MM.1S (cell line): ENCODE measurements around the gene SPECC1L.

Experiments
- DNase-seq: peaks from one replicate; pipeline ENCODE4 v3.0.0-alpha.2; 2015
- H2AFZ ChIP-seq: fragments of 300-600 bp; sonication (generic); 2 replicates; pipeline ENCODE4 v1.6.0; 2016; ENCODE audit warnings: antibody characterized with exemption, low read length
- H3F3A ChIP-seq: fragments of 300-600 bp; sonication (generic); 2 replicates; pipeline ENCODE4 v1.6.1; 2016; ENCODE audit warnings: mild to moderate bottlenecking, antibody characterized with exemption, low read length, moderate library complexity, mixed read lengths; ENCODE audit not compliant: insufficient read depth
- H3K27ac ChIP-seq: fragments of 300-600 bp; sonication (generic); 2 replicates; pipeline ENCODE4 v1.5.1; 2016; ENCODE audit warnings: mild to moderate bottlenecking, low read length
- H3K27me3 ChIP-seq: fragments of 300-600 bp; sonication (generic); replicated peaks from 2 replicates; pipeline ENCODE4 v1.6.0; 2016; ENCODE audit warnings: low read length; ENCODE audit not compliant: insufficient read depth
- H3K36me3 ChIP-seq: fragments of 300-600 bp; sonication (generic); replicated peaks from 2 replicates; pipeline ENCODE4 v1.6.1; 2016; ENCODE audit warnings: mild to moderate bottlenecking, low read length, mixed read lengths; ENCODE audit not compliant: insufficient read depth
- H3K4me1 ChIP-seq: fragments of 300-600 bp; sonication (generic); 2 replicates; pipeline ENCODE4 v1.6.1; 2016; ENCODE audit warnings: low read length, mixed read lengths
- H3K4me2 ChIP-seq: fragments of 300-600 bp; sonication (generic); 2 replicates; pipeline ENCODE4 v1.6.0; 2016; ENCODE audit warnings: low read depth, low read length
- H3K4me3 ChIP-seq: fragments of 300-600 bp; sonication (generic); 2 replicates; pipeline ENCODE4 v1.5.1; 2016; ENCODE audit warnings: low read length, mixed read lengths
- H3K79me2 ChIP-seq: fragments of 300-600 bp; sonication (generic); 2 replicates; pipeline ENCODE4 v1.6.1; 2016; ENCODE audit warnings: mixed run types, low read length, mixed read lengths
- H3K9ac ChIP-seq: fragments of 300-600 bp; sonication (generic); 2 replicates; pipeline ENCODE4 v1.6.1; 2016; ENCODE audit warnings: low read length, mixed read lengths
- H3K9me2 ChIP-seq: fragments of 300-600 bp; sonication (generic); replicated peaks from 2 replicates; pipeline ENCODE4 v1.6.1; 2016; ENCODE audit warnings: mild to moderate bottlenecking, low read length, mixed read lengths; ENCODE audit not compliant: insufficient read depth
- H3K9me3 ChIP-seq: fragments of 300-600 bp; sonication (generic); replicated peaks from 2 replicates; pipeline ENCODE4 v1.6.1; 2016; ENCODE audit warnings: mild to moderate bottlenecking, low read length, mixed read lengths; ENCODE audit not compliant: insufficient read depth
- H4K20me1 ChIP-seq: fragments of 300-600 bp; sonication (generic); 2 replicates; pipeline ENCODE4 v1.6.1; 2016; ENCODE audit warnings: mild to moderate bottlenecking, low read length, moderate library complexity, mixed read lengths; ENCODE audit not compliant: insufficient read depth
- CTCF ChIP-seq: fragments of 300-600 bp; sonication (generic); IDR thresholded peaks from 2 replicates; pipeline ENCODE4 v1.5.1; 2016; ENCODE audit warnings: antibody characterized with exemption, low read length, mixed read lengths
- EZH2 ChIP-seq: fragments of 300-600 bp; sonication (generic); optimal IDR thresholded peaks from 2 replicates; pipeline ENCODE3; 2017; ENCODE audit warnings: low read depth, mild to moderate bottlenecking, antibody characterized with exemption, low read length, mixed read lengths
- EZH2phosphoT487 ChIP-seq: fragments of 300-600 bp; sonication (generic); IDR thresholded peaks from 2 replicates; pipeline ENCODE4 v1.6.1; 2018; ENCODE audit warnings: antibody characterized with exemption, low read length

The SPECC1L gene

GRCh38 chr22:24444251-24444650 lies 173.6 kb downstream of the SPECC1L start:
- H3K9ac ChIP-seq = no peak overlapping the region

GRCh38 chr22:24444729-24445466 lies 174.3 kb downstream of the SPECC1L start:
- H3K27ac ChIP-seq = no peak overlapping the region
- H3K36me3 ChIP-seq = no peaks in the 10 kb centered on the region
- TF ChIP-seq EZH2 = no peak
- TF ChIP-seq CTCF = no peak
- H3K9ac ChIP-seq = no peak overlapping the region
- H3K9me3 ChIP-seq = no peaks in the 10 kb centered on the region
- no peak for DNase-seq
- H3K4me1 ChIP-seq = no peaks in the 10 kb centered on the region
- peaks cover 18% of the 10 kb centered on the region; the same call in 1 of the 2 replicates for H3K79me2 ChIP-seq
- no peaks in the 10 kb centered on the region for H3F3A ChIP-seq
- H3K9me2 ChIP-seq = no peaks in the 10 kb centered on the region
- H3K4me3 ChIP-seq = no peak overlapping the region
- H3K27me3 ChIP-seq = no peaks in the 10 kb centered on the region
- no peak overlapping the region for H3K4me2 ChIP-seq
- H2AFZ ChIP-seq = no peak overlapping the region
- H4K20me1 ChIP-seq = no peaks in the 10 kb centered on the region

More at GRCh38 chr22:24444251-24444650, 173.6 kb downstream of the SPECC1L start:
- no peak overlapping the region for H3K27ac ChIP-seq
- DNase-seq = no peak
- TF ChIP-seq CTCF = no peak
- no peak for TF ChIP-seq EZH2
- no peak for TF ChIP-seq EZH2phosphoT487
- H3K4me1 ChIP-seq = no peaks in the 10 kb centered on the region
- H4K20me1 ChIP-seq = no peaks in the 10 kb centered on the region
- H3F3A ChIP-seq = no peaks in the 10 kb centered on the region
- H2AFZ ChIP-seq = no peak overlapping the region
- no peak overlapping the region for H3K4me3 ChIP-seq
- H3K4me2 ChIP-seq = no peak overlapping the region
- no peaks in the 10 kb centered on the region for H3K27me3 ChIP-seq
- peaks cover 24% of the 10 kb centered on the region for H3K79me2 ChIP-seq
- H3K9me2 ChIP-seq = no peaks in the 10 kb centered on the region
- no peaks in the 10 kb centered on the region for H3K9me3 ChIP-seq
- H3K36me3 ChIP-seq = no peaks in the 10 kb centered on the region

- Histone ChIP-seq H3K4me1 (no peaks in the 10 kb centered on the region), H3K4me3 (no peak overlapping the region), H3K27ac (no peak overlapping the region)
These were observed 175.0 kb downstream of the SPECC1L start for GRCh38 chr22:24445481-24446259.

More at GRCh38 chr22:24445481-24446259, 175.0 kb downstream of the SPECC1L start:
- no peaks in the 10 kb centered on the region for H3K36me3 ChIP-seq
- DNase-seq = no peak
- no peaks in the 10 kb centered on the region for H3K9me3 ChIP-seq
- H3K9ac ChIP-seq = no peak overlapping the region
- H3F3A ChIP-seq = no peaks in the 10 kb centered on the region
- H4K20me1 ChIP-seq = no peaks in the 10 kb centered on the region
- no peaks in the 10 kb centered on the region for H3K9me2 ChIP-seq
- no peak overlapping the region for H2AFZ ChIP-seq
- H3K27me3 ChIP-seq = no peaks in the 10 kb centered on the region
- TF ChIP-seq EZH2 (no peak), EZH2phosphoT487 (no peak), CTCF (no peak)
- no peak overlapping the region for H3K4me2 ChIP-seq
- H3K79me2 ChIP-seq = peaks cover 11% of the 10 kb centered on the region; the same call in 1 of the 2 replicates
